ENCODE data around the gene HOXA7. TPM values are rescaled to one million over a fixed set of nuclear protein-coding genes. Genes with fewer than 3 reads are reported as not detected.

Gene HOXA7
- total RNA-seq, 1 donor from 2014 or later = not detected

DNA sequence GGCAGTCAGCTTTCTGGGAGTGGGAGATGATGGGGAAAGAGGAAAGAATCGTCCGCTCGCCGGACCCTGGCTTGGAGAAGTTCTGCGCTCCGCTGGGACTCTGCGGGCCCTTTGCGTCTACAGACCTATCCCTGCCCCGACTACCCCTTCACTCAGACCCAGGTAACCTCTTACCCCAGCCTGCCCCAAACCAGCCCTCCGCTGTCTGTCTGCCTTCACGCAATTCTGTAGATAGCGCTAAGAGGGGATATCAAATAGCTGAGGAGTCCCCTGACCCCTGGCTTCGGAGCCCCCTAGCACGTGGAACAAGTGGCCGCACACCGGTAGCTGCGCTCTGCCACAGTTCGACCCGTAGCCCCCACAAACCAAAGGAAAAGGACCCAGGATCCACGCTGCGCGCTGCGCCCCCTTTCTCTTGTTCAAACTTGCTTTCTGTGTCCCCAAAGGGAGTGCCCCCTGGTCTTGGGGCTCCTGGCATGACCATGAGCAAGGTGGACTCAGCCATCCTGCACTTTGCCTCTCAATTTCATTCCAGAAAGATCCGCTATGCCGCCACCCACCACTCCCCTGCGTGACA, 32.9 kb downstream of the HOXA7 start:
- no peaks in the 10 kb centered on the region for H3K9me3 Mint-ChIP-seq
- H3K4me1 Mint-ChIP-seq = no peaks in the 10 kb centered on the region
- TF ChIP-seq CTCF (IDR thresholded peaks at IDR 0.05) = no peak
- H3K27ac Mint-ChIP-seq = no peak overlapping the region
- intact Hi-C loops (cut with micrococcal nuclease) = no loop called here
- ChIA-PET POLR2A (no interaction called here), CTCF (no interaction called here)
- peaks cover 28% of the 10 kb centered on the region for H3K27me3 Mint-ChIP-seq
- H3K4me3 Mint-ChIP-seq = no peak overlapping the region
- DNase-seq (no peak), ATAC-seq (ENCODE audit: low read depth) (no peak)
- H3K36me3 Mint-ChIP-seq (ENCODE audit: low read depth) = no peaks in the 10 kb centered on the region

DNA sequence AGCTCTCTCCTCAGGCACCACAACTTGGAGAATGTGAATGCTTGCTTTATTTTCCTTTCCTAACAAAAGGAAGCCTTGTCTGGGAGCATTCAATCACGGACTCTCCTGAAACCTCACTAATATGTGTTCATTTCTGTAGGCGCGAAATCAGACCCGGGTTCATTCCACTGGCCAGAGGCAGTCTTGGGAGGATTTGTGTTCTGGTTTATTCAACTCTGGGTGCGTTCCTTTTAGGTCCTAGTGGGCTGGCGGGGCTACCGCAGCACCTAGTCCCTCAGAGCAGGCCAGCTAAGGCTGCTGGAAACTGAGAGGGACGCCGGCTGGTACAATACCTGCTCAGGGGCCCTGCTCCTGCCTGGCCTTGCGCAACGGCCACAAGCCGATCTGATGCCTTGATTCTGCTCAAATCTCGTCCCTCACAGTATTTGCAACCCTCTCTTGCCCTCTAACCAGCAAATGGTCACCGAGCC, 33.4 kb downstream of the HOXA7 start:
- no peaks in the 10 kb centered on the region for H3K4me1 Mint-ChIP-seq
- ATAC-seq (ENCODE audit: low read depth) (no peak), DNase-seq (no peak)
- H3K27me3 Mint-ChIP-seq = peaks cover 28% of the 10 kb centered on the region
- CTCF ChIA-PET = no interaction called here
- no peak overlapping the region for H3K4me3 Mint-ChIP-seq
- POLR2A ChIA-PET = no interaction called here
- H3K27ac Mint-ChIP-seq = no peak overlapping the region
- intact Hi-C loops (cut with micrococcal nuclease) = no loop called here
- no peaks in the 10 kb centered on the region for H3K36me3 Mint-ChIP-seq (ENCODE audit: low read depth)
- no peak for TF ChIP-seq CTCF (IDR thresholded peaks at IDR 0.05)
- no peaks in the 10 kb centered on the region for H3K9me3 Mint-ChIP-seq

GRCh38 chr7:27122077-27122910, 34.2 kb downstream of the HOXA7 start:
- Mint-ChIP-seq H3K4me1 (no peaks in the 10 kb centered on the region), H3K4me3 (no peak overlapping the region), H3K27ac (no peak overlapping the region), H3K36me3 (ENCODE audit: low read depth) (no peaks in the 10 kb centered on the region), H3K9me3 (no peaks in the 10 kb centered on the region), H3K27me3 (peaks cover 25% of the 10 kb centered on the region)
- POLR2A ChIA-PET = no interaction called here
- intact Hi-C loops (cut with micrococcal nuclease) = no loop called here
- ATAC-seq (ENCODE audit: low read depth) (no peak), DNase-seq (no peak)
- TF ChIP-seq CTCF (IDR thresholded peaks at IDR 0.05) = no peak
- CTCF ChIA-PET = no interaction called here

DNA sequence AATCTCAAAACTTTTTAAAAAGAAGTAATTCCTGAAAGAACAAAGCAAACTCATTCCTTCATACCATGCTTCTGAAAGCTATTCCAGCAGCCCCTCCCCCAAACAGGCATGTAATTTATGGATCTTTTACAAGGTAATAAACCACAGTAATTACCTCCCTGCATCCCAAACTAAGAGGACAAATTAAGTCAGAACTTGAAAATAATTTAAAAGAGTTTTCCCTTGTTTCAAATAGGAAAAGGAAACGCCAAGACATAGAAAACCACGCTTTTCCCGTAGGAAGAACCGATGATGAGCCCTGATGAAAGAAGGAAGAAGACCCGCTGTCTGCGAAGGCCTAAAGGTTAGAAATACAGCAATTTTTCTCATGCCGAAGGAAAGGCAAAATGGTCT, 34.8 kb downstream of the HOXA7 start:
- H3K4me3 Mint-ChIP-seq = no peak overlapping the region

More for the DNA sequence above, 34.8 kb downstream of the HOXA7 start:
- ChIA-PET POLR2A (no interaction called here), CTCF (no interaction called here)
- Mint-ChIP-seq H3K27me3 (peaks cover 22% of the 10 kb centered on the region), H3K36me3 (ENCODE audit: low read depth) (no peaks in the 10 kb centered on the region), H3K27ac (no peak overlapping the region), H3K9me3 (no peaks in the 10 kb centered on the region), H3K4me1 (no peaks in the 10 kb centered on the region)
- no peak for DNase-seq
- ATAC-seq (ENCODE audit: low read depth) = no peak
- intact Hi-C loops (cut with micrococcal nuclease) = no loop called here
- TF ChIP-seq CTCF (IDR thresholded peaks at IDR 0.05) = no peak
